Naive thymus-derived CD8-positive, alpha-beta T cell (primary cell): Measurements from ENCODE around the gene PDILT. TPM values are rescaled to one million over a fixed set of nuclear protein-coding genes. Genes with fewer than 3 reads are reported as not detected.

Experiments
- ATAC-seq, 2 donors: fragments of 150-1000 bp; cut with Tn5 transposase in 1 of 2; sonication (Bioruptor Pico), chemical (Tn5 transposase) in 1 of 2; 1 replicate in 1 of 2; 2 replicates in 1 of 2; pipeline ENCODE4 v1.10.0; 2021; ENCODE audit warnings: mild to moderate bottlenecking in 2 of 2, moderate library complexity in 2 of 2
- POLR2A ChIA-PET: fragments of 350-600 bp; sonication (Branson Sonifier 250); formaldehyde crosslinking; loops from one replicate; lab custom pipeline; 2021; ENCODE audit warnings: antibody characterized with exemption; lab: Charles Lee
- DNase-seq, 10 donors: peaks; one replicate each; pipeline versions ENCODE4 v3.0.0 to v3.0.0-alpha.2; 2020 to 2022
- H3K27ac Mint-ChIP-seq, 10 donors: one replicate each; pipeline ENCODE4 v1.8.0; 2020 to 2022; ENCODE audit warnings: mild to moderate bottlenecking in 10 of 10, mixed read lengths in 10 of 10, moderate library complexity in 4 of 10, inconsistent platforms in 1 of 10
- H3K27me3 Mint-ChIP-seq, 5 donors: one replicate each; pipeline ENCODE4 v1.8.0; 2021 to 2022; ENCODE audit warnings: mixed read lengths in 5 of 5
- H3K36me3 Mint-ChIP-seq, 3 donors: one replicate each; pipeline ENCODE4 v1.8.0; 2020 to 2022; ENCODE audit warnings: mixed read lengths in 3 of 3, mild to moderate bottlenecking in 2 of 3, inconsistent platforms in 1 of 3
- H3K4me1 Mint-ChIP-seq, 4 donors: one replicate each; pipeline ENCODE4 v1.8.0; 2021 to 2022; ENCODE audit warnings: mixed read lengths in 4 of 4
- H3K4me3 Mint-ChIP-seq, 10 donors: one replicate each; pipeline ENCODE4 v1.8.0; 2020 to 2022; ENCODE audit warnings: mild to moderate bottlenecking in 10 of 10, mixed read lengths in 10 of 10, moderate library complexity in 6 of 10, inconsistent platforms in 1 of 10
- H3K9me3 Mint-ChIP-seq, 9 donors: one replicate each; pipeline ENCODE4 v1.8.0; 2020 to 2022; ENCODE audit warnings: mixed read lengths in 9 of 9, mild to moderate bottlenecking in 3 of 9, inconsistent platforms in 1 of 9, moderate library complexity in 1 of 9
- polyA plus RNA-seq, 3 donors: library from polyadenylated mRNA; unstranded; fragments of 300-500 nt; fragmentation: Illumina TruSeq; gene quantifications; one replicate each; pipeline ENCODE4 v1.2.3, GENCODE V29; 2021
- total RNA-seq, 8 experiments: library from RNA in 2 of 8; stranded (reverse) in 2 of 8; gene quantifications; one replicate each; pipeline ENCODE4 v1.2.3 and lab custom pipeline; 2021 to 2026

The PDILT gene
- total and polyA plus RNA-seq, 5 experiments from 2014 or later = not detected

DNA sequence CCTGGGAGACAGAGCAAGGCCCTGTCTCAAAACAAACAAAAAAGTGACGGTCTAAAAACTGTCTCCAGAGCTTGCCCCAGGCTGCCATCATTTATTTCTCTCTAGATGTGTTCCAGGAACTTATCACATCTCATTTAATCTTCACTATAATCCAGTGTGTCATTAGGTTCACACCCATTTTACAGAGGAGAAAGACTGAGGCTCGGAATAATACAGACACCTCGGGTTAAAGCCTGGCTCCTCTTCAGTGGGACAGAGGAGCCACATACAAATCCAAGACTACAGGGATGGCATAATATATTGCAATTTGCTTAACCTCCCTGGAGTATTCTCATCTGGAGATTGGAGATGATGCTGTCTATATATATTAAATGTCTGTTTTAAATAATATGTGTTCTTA lies 5.9 kb downstream of the PDILT start:
- POLR2A ChIA-PET = no interaction called here
- Mint-ChIP-seq H3K36me3 (no peaks in the 10 kb centered on the region), H3K27me3 (peaks cover 0 to 5% (median 1%) of the 10 kb centered on the region in 5 donors), H3K27ac (no peak overlapping the region), H3K9me3 (no peaks in the 10 kb centered on the region), H3K4me1 (peaks cover 0 to under 1% (median 0%) of the 10 kb centered on the region in 4 donors), H3K4me3 (no peak overlapping the region)
- DNase-seq (no peak), ATAC-seq (no peak)

- Mint-ChIP-seq H3K4me3 (no peak overlapping the region), H3K27me3 (peaks cover 0 to 1% (median 0%) of the 10 kb centered on the region in 5 donors), H3K4me1 (no peaks in the 10 kb centered on the region), H3K9me3 (no peaks in the 10 kb centered on the region), H3K36me3 (no peaks in the 10 kb centered on the region), H3K27ac (no peak overlapping the region)
- ATAC-seq (no peak), DNase-seq (no peak)
- POLR2A ChIA-PET = no interaction called here
Observed at GRCh38 chr16:20397468-20398074, 7.0 kb downstream of the PDILT start.

DNA sequence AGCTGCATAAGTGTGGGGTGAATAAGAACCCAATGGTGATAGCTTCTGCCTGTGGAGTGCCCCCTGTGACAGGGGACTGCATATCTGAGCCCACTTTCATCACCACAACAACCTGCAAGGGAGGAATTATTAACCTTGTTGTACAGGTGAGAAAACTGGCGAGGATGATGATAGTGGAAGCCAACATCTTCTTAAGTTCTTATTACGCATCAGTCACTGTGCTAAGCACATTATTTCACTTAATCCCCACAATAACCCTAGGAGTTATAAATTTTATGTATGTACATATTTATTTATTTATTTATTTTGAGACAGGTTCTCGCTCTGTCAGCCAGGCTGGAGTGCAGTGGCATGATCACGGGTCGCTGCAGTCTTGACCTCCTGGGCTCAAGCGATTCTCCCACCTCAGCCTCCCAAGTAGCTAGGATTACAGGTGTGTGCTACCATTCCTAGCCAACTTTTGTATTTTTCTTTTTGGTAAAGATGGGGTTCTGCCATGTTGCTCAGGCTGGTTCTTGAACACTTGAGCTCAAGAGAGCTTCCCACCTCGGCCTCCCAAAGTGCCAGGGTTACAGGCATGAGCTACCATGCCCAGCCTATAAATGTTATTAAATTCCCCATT lies 7.6 kb downstream of the PDILT start:
- no peak overlapping the region for H3K27ac Mint-ChIP-seq
- ATAC-seq = no peak
- DNase-seq = no peak
- H3K9me3 Mint-ChIP-seq = no peaks in the 10 kb centered on the region
- no peak overlapping the region for H3K4me3 Mint-ChIP-seq
- H3K36me3 Mint-ChIP-seq = no peaks in the 10 kb centered on the region
- peaks cover 0 to under 1% (median 0%) of the 10 kb centered on the region in 5 donors for H3K27me3 Mint-ChIP-seq
- H3K4me1 Mint-ChIP-seq = no peaks in the 10 kb centered on the region
- POLR2A ChIA-PET = no interaction called here

DNA sequence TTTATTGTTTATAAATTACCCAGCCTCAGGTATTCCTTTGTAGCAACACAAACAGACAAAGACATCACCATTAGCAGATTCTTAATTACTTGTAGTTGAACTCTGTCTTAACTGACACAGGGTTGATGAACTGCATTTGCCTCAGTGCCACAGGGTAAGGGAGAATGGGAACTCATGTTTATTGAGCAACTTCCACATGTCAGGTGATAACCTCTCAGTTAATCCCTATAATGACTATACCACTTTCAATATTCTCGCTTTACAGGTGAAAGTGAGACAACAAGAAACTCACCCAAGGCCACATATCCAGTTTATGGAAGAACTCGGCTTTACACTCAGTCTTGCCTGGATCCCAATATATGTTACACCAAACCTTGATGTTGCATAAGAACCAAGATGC lies 8.6 kb downstream of the PDILT start:
- no peaks in the 10 kb centered on the region for H3K4me1 Mint-ChIP-seq
- no peak overlapping the region for H3K27ac Mint-ChIP-seq
- DNase-seq (no peak), ATAC-seq (no peak)
- H3K9me3 Mint-ChIP-seq = no peaks in the 10 kb centered on the region
- no peaks in the 10 kb centered on the region for H3K27me3 Mint-ChIP-seq
- H3K36me3 Mint-ChIP-seq = no peaks in the 10 kb centered on the region
- no peak overlapping the region for H3K4me3 Mint-ChIP-seq
- POLR2A ChIA-PET = no interaction called here

GRCh38 chr16:20393801-20394577 lies 10.5 kb downstream of the PDILT start:
- ATAC-seq = no peak
- Mint-ChIP-seq H3K4me1 (no peaks in the 10 kb centered on the region), H3K36me3 (no peaks in the 10 kb centered on the region), H3K9me3 (no peaks in the 10 kb centered on the region), H3K4me3 (no peak overlapping the region), H3K27me3 (no peaks in the 10 kb centered on the region), H3K27ac (no peak overlapping the region)
- DNase-seq = no peak
- POLR2A ChIA-PET = no interaction called here

DNA sequence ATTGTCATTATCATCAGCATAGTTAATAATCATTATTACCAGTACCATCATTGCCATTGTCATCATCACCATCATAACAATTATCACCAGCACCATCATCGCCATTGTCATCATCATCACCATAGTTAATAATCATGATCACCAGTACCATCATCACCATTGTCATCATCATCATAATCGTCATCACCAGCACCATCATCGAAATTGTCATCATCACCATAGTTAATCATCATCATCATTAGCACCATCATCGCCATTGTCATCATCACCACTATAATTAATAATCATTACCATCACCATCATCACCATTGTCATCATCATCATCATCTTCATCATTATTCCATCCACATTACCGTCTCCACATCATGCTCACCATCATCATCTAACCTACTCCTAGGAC lies 13.5 kb downstream of the PDILT start:
- POLR2A ChIA-PET = no interaction called here
- ATAC-seq = no peak
- Mint-ChIP-seq H3K4me1 (no peaks in the 10 kb centered on the region), H3K9me3 (no peaks in the 10 kb centered on the region), H3K27ac (no peak overlapping the region), H3K36me3 (no peaks in the 10 kb centered on the region), H3K27me3 (peaks cover 8 to 18% (median 15%) of the 10 kb centered on the region in 5 donors), H3K4me3 (no peak overlapping the region)
- DNase-seq = no peak

DNA sequence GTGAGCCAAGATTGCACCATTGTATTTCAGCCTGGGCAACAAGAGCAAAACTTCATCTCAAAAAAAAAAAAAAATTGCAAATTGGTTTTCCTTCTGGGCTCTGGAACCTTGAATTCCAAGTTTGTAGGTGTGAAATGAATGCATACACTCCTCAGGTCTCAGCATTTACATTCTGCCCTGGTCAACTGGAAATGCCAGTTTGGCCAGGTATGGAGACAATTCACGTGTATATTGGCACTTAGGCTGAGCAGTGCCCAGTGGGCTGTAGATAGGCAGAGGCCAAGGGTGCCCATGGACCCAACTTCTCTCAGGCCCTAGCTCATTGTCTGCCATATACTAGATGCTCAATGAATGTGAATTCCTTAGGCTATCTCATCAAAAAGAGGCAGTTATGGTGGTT lies 15.7 kb downstream of the PDILT start:
- H3K4me1 Mint-ChIP-seq = no peaks in the 10 kb centered on the region
- H3K27ac Mint-ChIP-seq = no peak overlapping the region
- no peaks in the 10 kb centered on the region for H3K9me3 Mint-ChIP-seq
- peaks cover 8 to 18% (median 15%) of the 10 kb centered on the region in 5 donors for H3K27me3 Mint-ChIP-seq
- DNase-seq (no peak), ATAC-seq (no peak)
- POLR2A ChIA-PET = no interaction called here
- no peak overlapping the region for H3K4me3 Mint-ChIP-seq
- no peaks in the 10 kb centered on the region for H3K36me3 Mint-ChIP-seq

DNA sequence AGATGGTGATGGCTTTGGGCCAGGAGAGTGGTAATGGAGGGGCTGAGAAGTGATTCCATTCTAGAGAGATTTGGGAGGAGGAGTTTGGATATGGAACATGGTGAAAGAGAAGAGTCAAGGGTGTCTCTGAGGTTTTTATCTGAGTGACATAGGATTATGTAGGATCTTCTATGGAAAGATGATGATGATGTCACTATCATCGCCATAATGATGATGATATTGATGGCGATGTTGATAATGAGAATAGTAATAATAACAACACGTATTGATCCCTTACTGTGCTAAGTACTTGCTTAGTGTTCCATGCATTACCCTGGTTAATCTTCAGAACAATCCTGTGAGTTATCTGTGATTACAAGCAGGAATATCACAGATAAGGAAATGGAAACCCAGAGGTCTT lies 16.6 kb downstream of the PDILT start:
- Mint-ChIP-seq H3K4me3 (no peak overlapping the region), H3K27me3 (peaks cover 8 to 18% (median 15%) of the 10 kb centered on the region in 5 donors), H3K4me1 (peaks cover 0 to 6% (median 2%) of the 10 kb centered on the region in 4 donors), H3K27ac (no peak overlapping the region), H3K36me3 (no peaks in the 10 kb centered on the region), H3K9me3 (no peaks in the 10 kb centered on the region)
- no peak for DNase-seq
- POLR2A ChIA-PET = no interaction called here
- no peak for ATAC-seq

DNA sequence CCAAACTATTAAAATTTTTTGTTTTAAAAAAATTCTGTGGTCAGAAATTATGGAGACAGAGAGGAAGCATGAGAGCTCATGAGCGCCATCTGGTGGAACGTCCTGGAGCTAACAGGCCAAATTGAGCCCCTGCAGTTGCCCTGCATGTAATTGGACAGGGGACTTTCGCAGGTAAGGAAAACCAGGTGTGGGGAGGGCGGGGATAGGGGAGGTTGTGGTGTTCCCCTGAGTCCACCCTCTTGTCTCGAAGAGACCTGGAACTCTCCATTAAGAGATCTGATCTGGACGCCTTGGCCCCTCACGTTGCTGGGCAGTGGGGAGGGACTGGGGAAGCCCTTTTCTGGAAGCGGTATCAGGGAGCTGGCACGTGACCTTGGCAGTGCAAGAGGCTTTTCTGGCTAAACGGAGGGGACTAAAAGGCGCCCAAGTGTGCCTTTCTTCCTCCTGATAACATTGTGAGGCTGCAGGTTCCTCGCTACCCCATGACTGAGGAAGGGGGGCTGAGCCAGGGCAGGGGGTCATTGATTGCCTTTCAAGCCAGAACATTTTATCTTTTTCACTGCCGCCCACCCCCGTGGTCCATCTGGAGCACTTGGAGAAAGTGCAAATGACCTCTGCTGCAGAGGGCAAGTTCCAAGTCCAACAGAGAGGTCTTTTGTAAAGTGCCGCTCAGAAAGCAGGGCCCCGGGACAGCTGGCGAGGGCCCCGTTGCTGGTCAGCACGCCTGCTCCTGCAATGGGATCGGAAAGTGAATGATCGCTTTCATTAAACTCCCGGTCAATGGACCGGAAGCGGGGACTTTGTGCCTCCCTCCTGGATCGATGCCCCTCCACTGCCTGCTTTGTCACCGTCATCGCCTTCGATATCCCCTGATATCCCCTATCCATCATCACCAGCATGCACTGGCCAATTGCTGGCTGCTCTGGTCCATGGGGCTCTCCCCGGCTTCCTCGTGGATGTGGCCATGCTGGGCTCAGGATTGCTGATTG lies 18.4 kb downstream of the PDILT start:
- ATAC-seq = no peak
- no peak overlapping the region for H3K4me3 Mint-ChIP-seq
- POLR2A ChIA-PET = no interaction called here

GRCh38 chr16:20383106-20384029 lies 21.2 kb downstream of the PDILT start:
- Mint-ChIP-seq H3K9me3 (no peaks in the 10 kb centered on the region), H3K27ac (no peak overlapping the region), H3K4me3 (peak overlapping the region in 1 of 10 donors; percentile 18), H3K36me3 (no peaks in the 10 kb centered on the region), H3K27me3 (peaks cover 8 to 29% (median 18%) of the 10 kb centered on the region in 5 donors), H3K4me1 (peaks cover 0 to 7% (median 2%) of the 10 kb centered on the region in 4 donors)
- DNase-seq (peak in 8 of 10 donors; percentile 14 to 45 (median 26)), ATAC-seq (peak; percentile 57 to 64)
- POLR2A ChIA-PET = no interaction called here

More for the DNA sequence above, 18.4 kb downstream of the PDILT start:
- Mint-ChIP-seq H3K4me1 (peaks cover 0 to 7% (median 2%) of the 10 kb centered on the region in 4 donors), H3K27ac (no peak overlapping the region), H3K9me3 (no peaks in the 10 kb centered on the region), H3K27me3 (peaks cover 8 to 18% (median 15%) of the 10 kb centered on the region in 5 donors), H3K36me3 (no peaks in the 10 kb centered on the region)
- DNase-seq = peak in 9 of 10 donors; percentile 4 to 37 (median 28)

DNA sequence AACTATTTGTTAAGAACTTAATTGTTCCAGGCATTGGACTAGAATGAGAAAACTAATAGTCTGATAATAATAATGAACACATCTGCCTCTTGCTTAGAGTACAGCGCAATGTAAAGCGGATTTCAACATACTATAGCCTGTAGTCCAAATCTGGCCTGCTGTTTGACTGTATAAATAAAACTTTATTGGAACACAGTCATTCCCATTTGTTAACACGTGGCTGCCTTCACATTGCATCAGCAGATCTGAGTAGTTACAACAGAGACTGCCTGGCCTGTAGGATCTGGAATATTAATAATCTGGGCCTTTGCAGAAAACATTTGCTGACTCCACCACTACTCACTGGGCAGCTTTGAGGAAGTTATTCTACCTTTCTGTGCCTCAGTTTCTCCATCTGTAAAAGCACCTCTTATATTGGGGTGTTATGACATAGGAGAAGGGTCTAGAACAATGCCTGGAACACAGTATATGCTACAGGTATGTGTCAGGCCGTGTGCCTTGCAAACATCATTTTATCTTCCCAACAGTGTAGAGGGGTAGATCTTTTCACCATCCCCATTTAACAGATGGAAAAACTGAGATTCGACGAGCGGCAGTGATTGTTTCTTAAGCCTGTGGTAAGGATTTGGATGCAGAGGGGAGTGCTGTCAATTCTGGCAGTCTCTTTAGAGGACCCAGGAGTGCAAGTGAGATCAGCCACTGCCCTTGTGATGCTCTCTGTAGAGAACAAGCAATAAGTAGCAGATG lies 22.2 kb downstream of the PDILT start:
- H3K27ac Mint-ChIP-seq = no peak overlapping the region
- DNase-seq (no peak), ATAC-seq (no peak)
- H3K36me3 Mint-ChIP-seq = no peaks in the 10 kb centered on the region
- POLR2A ChIA-PET = no interaction called here
- peaks cover 9 to 24% (median 10%) of the 10 kb centered on the region in 5 donors for H3K27me3 Mint-ChIP-seq
- H3K9me3 Mint-ChIP-seq = no peaks in the 10 kb centered on the region
- no peak overlapping the region for H3K4me3 Mint-ChIP-seq
- peaks cover 0 to 7% (median 2%) of the 10 kb centered on the region in 4 donors for H3K4me1 Mint-ChIP-seq
